Pulmonary artery endothelial cell (primary cell): ENCODE results near the gene GOLPH3. TPM values are rescaled to one million over a fixed set of nuclear protein-coding genes. Genes with fewer than 3 reads are reported as not detected.
"Not testable (repeated sequence)": the region's sequence is repeated elsewhere in the genome, so short reads cannot be mapped to it uniquely, and the experiment has no call there.

Experiments used
- DNase-seq: peaks from one replicate; pipeline ENCODE4 v3.0.0-alpha.2; 2011; ENCODE audit warnings: low read depth, low spot score
- total RNA-seq: library from RNA; depleted of rRNA; stranded (reverse); fragments of >200 nt; gene quantifications from 2 replicates; pipeline ENCODE4 v1.2.3, GENCODE V29; 2014

GOLPH3 gene
- total RNA-seq, 1 donor from 2014 or later, result 63.4 TPM

DNA sequence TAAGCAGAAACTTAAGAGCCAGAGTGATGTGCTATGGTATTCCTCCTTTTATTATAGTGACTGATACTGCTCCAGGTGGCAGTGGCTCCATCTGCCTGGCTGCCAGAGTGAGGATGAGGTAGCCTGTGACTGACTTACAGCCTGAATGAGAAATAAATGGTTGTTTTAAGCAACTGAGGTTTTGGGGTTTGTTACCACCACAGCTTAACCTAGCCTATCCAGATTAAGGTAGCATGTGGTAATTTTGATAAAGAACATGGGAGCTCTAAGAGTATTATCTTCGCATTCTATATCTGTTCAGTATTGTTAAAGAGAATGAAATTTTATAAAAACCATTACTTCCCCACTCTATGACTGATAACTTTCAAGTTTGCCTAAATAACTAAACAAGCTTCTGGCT, 39.0 kb downstream of the GOLPH3 start:
- DNase-seq, result no peak

- no peak for DNase-seq
These were observed 41.4 kb downstream of the GOLPH3 start for GRCh38 chr5:32132757-32133156.

- DNase-seq, result no peak
These were observed 42.5 kb downstream of the GOLPH3 start for GRCh38 chr5:32131604-32132003.

DNA sequence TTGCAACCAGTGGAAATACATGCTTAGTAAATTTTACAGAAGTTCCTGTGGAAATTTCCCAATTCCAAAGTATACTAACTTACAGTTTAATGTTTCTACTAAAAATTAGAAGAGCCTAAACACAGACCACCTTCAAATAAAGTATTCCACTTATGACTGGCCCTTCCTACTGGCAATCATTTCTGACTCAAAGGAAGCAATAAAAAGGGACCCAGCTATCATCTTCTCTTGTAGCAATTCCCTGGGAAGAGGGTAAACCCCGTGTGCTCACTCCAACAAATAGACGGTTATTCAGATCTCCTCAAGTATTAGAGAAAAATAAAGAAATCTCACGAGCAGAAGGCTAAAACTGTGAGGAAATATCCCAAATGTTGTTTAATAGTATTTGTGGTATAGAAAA, 43.3 kb downstream of the GOLPH3 start:
- DNase-seq, result no peak

DNA sequence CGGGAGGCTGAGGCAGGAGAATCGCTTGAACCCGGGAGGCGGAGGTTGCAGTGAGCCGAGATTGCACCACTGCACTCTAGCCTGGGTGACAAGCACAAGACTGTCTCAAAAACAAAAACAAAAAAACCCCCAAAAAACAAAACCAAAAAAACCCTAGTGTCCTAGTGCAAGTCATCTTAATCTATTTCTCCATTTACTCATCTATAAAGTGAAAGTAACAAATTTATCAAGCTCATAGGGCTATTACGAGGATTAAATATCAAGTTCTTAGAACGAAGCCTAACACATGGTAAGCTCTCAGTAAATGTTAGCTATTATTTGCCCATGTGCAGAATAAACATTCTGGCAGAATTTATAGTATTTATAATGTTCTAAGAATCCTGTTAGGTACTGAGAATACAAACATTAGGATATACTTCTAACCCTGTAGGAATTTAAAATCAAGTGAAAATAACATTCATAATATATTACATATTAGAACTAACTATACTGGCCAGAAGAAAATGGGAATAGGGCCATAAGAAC, 45.0 kb downstream of the GOLPH3 start:
- no peak for DNase-seq

DNA sequence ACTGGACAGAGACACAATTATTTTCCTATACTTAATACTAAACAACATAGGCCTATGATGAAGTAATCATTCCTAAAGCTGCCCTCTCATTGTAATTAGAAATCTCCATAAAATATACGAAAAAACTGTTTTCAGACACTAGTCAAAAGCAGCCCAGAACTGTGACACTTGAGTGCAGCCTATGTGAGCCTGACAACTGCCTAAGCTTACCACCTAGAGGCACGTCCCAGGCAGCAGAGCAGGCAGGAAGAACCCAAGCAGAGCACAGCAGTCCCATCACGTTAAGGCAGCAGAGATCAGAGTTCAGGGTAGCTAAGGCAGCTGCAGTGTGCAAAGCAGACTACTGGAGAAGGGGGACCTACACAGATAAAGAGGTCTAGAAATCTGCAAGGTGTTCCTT, 46.4 kb downstream of the GOLPH3 start:
- DNase-seq, result no peak

DNA sequence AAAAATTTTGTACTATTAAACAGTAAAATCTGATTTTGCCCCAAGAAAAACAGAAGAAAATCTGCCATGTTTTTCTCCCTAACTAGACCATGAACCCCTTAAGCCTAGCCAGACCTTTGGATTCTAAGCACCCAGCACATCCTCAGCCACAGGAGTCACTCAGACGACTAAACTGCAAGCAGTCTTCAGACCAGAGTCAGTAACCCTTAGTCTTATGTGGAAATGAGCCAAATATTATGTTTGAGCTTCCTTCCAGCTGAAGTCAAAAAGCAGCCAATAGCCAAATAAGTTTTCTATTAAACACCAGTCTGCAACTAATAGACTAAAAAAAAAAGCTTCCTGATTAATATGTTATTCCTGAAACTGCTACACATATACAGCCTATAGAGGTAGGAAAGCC, 47.4 kb downstream of the GOLPH3 start:
- DNase-seq, result no peak

DNA sequence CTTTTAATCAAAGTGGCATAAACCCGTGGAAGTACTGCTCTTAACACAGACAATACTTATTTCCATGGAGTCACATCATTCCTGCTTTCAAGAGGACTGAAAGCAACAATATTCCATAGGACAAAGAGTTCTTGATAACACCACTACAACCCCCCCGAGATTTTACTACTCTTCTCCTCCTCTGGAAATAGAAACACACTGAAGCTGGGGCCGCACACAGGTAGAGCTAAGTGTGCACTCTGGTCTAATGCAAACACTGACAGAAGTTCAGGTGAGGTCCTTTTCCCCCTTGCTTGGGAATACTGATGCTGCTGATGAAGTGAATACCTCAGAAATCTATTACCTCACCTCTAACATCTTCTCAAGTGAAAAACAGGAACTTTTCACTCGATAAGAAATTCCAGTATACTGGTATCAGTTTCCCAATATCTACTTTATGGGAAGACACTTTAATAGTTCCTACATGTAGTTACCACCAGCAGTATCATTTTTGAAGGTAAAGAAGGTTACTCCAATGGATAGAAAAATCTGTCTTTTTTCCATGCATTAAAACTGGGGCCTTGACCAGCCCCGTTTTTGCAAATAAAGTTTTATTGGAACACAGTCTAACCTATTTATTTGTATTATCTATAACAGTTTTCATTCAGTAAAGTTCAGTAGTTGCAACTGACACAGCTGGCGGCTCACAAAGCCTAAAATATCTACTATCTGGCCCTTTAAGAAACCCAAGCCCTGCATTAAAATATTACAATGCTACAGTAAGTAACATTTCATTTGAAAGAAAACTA, 50.0 kb downstream of the GOLPH3 start:
- no peak for DNase-seq

DNA sequence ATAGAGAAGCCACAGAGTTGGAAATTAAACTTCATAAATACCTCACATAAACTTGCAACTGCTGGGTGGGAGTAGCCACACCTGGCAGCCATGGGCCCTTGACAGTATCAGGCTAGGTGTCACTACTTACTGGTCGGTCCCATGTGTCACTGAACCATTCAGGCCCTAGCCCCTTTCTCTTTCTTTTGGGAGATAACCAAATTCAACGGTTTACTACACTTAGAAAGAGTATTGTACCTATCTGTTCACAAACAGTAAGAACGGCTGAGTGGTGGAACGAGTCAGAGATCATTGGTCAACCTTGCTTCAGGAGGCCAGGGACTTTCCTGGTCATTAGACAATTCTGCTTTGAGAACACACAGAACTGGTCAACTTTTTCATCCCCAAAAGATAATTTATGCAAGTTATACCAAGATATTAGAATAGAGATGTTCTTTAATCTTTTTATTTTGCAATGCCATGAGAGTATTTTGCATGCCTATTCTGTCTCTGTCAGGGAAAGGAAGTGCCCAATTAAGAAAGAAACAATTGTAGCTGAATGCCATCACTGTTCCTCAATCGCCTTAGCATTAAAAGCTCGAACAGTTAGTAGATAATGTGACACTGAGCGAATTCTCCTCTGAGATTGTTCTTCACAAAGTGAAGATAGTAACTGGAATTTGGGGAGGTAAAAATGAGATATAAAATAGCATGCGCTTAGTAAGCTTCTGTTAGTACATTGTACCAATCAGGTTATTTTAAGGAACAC, 50.9 kb downstream of the GOLPH3 start:
- DNase-seq, result no peak

DNA sequence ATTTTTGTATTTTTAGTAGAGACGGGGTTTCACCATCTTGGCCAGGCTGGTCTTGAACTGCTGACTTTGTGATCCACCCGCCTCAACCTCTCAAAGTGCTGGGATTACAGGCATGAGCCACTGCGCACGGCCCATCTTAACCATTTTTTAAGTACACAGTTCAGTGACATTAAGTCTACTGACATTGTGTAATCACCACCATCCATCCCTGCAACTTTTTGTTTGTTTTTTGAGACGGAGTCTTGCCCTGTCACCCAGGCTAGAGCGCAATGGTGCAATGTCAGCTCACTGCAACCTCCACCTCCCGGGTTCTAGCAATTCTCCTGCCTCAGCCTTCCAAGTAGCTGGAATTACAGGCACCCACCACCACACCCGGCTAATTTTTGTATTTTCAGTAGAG, 55.2 kb downstream of the GOLPH3 start:
- not testable (repeated sequence) for DNase-seq

GRCh38 chr5:32116574-32117313, 57.4 kb downstream of the GOLPH3 start:
- no peak for DNase-seq

DNA sequence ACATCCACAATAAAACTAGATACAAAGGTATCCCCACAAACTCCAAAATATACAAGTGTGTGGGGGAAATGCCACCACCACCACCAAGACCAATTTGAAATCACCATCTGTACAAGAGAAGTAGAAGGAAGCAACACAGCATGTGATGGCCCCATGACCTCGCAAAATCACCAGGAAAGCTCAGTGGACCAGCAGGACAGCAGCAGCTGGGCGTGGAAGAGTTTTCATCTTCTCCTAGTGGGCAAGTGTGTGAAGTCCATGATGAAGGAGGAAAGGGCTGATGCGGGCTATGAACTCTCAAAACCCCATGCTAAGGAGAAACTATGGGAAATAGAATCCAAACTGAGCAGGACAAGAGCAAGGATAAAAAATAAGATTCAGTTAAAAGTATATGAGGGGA, 58.1 kb downstream of the GOLPH3 start:
- DNase-seq, result no peak

DNA sequence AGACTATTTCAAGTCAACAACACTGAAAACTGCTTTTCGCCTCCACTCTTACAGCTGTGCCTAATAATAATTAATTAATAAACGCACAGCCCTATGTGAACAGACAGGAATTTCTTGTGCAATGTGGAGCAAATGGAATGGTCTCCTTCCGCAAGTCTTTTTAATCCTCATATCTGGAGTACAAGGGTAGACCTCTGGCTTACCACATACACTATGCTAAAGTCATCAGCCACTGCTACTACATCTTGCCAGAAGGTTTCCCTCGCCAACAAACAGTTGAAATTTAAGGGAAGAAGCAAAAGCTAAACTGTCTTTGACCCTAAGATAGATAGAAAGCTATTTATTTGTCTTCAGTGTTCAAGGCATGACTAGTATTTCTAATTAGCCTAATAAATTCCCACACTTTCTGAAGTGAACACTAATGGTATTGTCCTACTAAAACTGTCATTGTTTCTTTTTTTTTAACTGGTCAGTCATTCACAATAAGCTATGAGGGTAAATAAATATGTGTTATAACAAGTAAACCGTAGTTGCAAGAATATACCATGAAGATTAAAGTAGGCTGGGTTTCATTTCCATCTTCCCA, 63.9 kb downstream of the GOLPH3 start:
- DNase-seq, result no peak

DNA sequence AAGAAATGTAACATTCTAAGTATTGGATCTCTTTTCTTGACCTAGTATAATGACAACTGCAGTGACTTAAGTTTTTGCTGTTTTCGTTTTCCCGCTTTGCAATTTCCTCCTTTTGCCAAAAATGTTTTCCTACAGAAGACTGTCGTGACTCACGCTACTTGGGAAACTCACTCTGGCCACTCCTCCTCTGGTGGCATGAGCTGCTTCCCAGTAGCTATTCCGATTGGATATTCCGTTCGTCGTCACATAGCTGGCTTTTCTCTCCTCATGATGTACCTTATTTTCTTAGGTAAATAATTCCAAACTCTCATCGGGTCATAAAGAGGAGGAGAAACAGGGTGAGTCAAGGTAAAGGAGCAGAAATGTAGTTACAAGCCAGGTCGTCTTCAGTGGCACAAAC, 64.9 kb downstream of the GOLPH3 start:
- no peak for DNase-seq

GRCh38 chr5:32108167-32108566, 66.0 kb downstream of the GOLPH3 start:
- no peak for DNase-seq

- no peak for DNase-seq
These were observed 66.8 kb downstream of the GOLPH3 start for GRCh38 chr5:32107291-32107690.

DNA sequence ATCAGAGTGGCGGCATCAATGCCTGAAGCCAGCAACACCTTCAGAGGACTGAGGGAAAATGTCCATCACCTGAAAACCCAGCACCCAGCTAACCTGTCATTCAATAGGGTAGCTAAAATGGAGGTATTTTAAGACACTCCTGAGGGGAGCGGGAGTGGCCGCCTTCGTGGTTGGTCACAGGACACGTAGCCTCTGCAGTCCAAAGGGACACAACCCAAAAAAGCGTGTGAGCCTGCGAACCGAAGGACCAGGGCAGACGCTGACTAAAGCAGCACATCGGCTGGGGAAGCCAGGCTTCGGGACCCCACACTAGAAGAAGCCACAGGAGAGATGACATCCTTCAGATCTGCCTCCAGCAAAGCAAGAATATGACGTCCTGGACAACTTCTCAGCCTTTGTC, 70.6 kb downstream of the GOLPH3 start:
- DNase-seq, result no peak

GRCh38 chr5:32102254-32102986, 71.7 kb downstream of the GOLPH3 start:
- DNase-seq, result no peak

- no peak for DNase-seq
These were observed 73.3 kb downstream of the GOLPH3 start for GRCh38 chr5:32100691-32101302.

GRCh38 chr5:32100230-32100629, 73.9 kb downstream of the GOLPH3 start:
- peak; percentile 60 for DNase-seq
